HG03342 (cell line): ENCODE data around the gene KCNMB2.

Source experiments
- ATAC-seq: cut with Tn5 transposase; IDR thresholded peaks from one replicate; pipeline ENCODE4 v1.9.1; 2021; ENCODE audit warnings: mild to moderate bottlenecking, moderate library complexity; ENCODE audit not compliant: unreplicated experiment

KCNMB2 gene

GRCh38 chr3:178536211-178537079 is at the start of gene KCNMB2:
TSS of gene KCNMB2 (plus strand) at chr3:178536436.
- ATAC-seq, result no peak

GRCh38 chr3:178486903-178487302 is 49.3 kb upstream of the KCNMB2 start:
- no peak for ATAC-seq

- no peak for ATAC-seq
These were observed 48.5 kb upstream of the KCNMB2 start for GRCh38 chr3:178487752-178488151.

DNA sequence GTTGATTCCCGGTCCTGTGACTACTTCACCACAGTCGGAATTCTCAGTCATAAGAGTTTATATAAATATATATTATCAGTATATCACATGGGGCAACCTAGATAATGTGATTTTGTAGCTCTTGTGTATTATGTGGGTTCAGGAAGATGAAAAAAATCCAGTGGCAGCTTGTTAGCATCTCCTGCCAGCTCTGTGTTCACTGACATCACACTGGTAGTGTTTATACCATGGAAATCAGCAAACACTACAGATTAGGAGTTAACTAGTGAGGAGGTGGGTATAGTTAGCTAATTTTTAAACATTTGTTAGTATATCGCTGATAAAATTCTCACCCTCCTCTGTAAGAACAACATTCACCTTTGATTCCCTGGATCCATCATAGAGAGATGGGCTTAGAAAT is 44.5 kb upstream of the KCNMB2 start:
- no peak for ATAC-seq

DNA sequence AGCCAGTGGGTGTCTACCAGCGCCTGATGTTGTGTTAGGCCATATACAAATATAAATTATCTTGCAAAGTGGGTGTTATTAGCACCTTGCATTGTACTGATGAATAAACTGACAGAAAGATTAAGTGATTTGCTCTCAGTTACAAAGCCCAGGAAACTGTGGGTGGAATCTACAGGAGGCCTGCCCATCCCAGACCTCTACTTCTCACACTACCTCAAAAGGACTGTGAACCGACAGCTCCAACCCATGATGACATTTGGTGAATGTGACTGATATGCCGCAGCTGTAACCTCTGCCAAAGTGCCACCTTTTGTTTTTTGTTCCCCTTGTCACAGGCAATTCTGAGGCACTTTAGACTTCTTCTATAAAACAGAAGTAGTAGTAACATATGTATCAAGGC is 43.7 kb upstream of the KCNMB2 start:
- no peak for ATAC-seq

DNA sequence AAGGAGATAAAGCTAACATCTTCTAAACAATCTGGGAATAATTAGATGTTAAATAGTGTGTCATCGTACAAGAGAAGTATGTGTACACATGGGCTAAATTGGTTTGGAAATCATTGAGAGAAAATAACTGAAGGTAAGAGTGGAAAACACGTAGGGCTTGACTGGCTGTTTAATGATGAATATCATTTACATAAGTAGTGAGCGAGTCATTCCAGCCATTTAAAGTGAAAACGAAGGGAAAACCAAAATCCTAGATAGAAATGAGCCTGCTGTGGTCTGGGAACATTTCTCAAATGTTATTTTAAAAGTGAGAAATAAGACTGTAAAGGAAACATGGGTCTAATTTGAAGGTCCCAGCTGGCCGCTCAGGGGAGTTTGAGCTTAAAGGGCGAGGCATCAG is 41.9 kb upstream of the KCNMB2 start:
- ATAC-seq, result no peak

DNA sequence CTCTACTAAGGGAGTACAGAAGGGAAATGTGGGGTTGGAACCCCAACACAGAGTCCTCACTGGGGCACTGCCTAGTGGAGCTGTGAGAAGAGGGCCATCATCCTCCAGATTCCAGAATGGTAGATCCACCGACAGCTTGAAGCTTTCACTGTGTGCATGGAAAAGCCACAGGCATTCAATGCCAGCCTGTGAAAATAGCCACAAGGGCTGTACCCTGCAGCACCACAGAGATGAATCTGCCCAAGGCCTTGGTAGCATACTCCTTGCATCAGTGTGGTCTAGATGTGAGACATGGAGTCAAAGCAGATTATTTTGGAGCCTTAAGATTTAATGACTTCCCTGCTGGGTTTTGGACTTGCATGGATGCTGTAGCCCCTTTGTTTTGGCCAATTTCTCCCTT is 39.3 kb upstream of the KCNMB2 start:
- ATAC-seq, result no peak

DNA sequence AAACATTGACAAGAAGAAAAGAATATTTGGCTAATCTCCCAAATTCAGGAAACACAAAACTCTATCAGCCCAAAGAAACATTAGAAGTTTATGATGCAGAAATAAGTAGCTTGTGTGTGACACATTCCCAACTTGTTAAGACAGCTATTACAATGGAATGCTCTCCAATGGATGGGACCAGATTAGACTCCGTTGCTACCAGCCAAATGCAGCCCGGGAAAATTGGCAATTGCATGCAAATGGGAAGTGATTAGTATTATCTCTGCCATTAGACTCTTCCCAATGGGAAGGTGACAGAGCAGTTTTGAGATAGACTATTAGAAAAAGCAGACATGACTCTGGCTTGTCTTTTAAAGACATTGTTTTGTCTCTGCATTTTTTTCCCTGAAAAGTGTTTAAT is 37.4 kb upstream of the KCNMB2 start:
- ATAC-seq, result no peak

GRCh38 chr3:178500631-178501030 is 35.6 kb upstream of the KCNMB2 start:
- no peak for ATAC-seq

DNA sequence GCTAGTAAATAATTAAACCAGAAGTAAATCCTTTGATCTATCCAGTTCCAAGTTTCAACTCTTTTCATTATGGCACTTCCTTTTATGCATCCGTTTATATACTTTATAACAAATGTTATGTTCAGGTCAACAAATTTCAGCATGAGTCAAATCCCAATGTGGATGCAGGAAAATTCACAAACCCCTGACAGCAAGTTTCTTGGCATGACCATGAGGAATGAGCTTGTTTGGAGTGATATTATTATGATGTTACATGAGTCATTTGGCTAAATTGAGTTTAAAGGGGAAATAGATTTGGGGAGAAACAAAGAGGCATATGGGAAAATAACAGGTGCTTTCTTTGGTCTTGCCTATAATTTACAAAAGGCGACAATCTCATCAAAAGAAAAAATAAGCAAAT is 32.1 kb upstream of the KCNMB2 start:
- no peak for ATAC-seq

DNA sequence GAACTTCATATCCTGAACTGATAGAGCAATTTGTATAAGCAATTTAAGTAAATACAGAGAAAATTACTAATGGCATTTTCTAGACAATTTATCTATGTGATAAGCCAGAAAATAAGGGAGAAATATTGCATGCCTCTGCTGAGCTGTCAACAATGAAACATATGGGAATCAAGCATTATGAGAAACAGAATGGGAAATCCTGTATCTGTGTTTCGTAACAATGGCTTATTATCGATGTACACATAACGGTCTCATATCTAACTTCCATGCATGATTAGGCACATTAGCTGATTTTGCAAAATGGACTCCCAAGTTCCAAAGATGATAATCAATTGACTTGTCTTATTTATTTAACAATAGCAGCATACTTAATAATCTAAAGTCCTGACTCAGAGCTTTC is 30.4 kb upstream of the KCNMB2 start:
- ATAC-seq, result no peak

DNA sequence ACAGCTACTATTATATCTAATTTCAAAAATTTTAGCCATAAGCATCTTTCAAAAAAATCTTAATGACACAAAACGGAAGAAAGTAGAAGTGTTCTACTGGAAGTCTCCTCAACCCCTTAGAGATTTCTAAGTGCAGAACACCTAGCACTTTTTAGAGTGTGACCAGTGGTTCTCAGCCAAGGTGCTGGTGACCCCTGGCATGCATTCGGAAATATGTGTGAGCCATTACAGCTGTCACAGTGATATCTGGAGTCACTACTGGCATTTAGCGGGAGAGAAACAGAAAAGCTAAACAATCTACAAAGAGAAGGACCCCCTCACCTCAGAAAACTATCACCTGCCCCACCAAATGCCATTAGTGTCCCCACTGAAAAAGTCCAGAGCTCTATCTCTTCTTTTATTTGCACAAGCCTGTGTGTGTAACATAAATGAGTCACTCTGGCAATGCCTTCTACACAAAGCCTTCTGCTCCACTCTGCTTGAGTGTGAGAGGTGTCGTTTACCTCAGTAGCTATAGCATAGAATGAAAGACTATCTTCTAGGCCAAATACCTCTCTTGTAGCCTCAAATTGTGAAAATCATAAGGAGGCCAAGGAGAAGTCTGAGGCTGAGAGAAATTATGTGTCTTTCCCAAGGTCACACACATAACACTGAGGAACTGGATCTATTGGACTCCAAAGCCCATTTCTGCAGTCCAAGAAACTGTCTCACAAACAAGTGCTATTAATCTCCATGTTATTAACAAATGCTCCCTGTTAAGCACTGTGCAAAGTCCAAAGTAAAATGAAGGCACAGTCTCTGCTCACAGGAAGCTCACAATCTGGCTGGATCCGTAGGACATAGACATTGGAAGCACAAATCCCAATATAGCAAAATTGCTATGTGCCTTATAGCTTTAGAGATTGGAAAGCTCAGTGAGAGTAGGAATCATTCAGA is 28.5 kb upstream of the KCNMB2 start:
- no peak for ATAC-seq

DNA sequence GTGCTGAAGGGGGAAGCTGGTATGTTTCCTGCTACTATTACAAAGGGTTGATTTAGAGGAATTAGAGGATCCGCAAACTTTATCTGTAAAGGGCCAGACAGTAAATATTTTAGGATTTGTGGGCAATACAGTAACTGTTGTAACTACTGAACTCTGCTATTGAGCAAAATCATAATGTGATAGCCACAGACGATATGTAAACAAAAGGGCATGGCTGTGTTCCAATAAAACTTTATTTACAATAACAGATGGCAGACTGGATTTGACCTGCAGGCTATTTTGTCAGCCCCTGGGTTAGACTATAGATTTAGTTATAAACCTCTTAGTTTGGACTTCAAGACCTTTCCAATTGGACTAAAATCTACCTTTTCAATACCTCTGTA is 27.8 kb upstream of the KCNMB2 start:
- no peak for ATAC-seq

- no peak for ATAC-seq
These were observed 25.7 kb upstream of the KCNMB2 start for GRCh38 chr3:178510496-178510895.

- ATAC-seq, result no peak
These were observed 23.6 kb upstream of the KCNMB2 start for GRCh38 chr3:178512647-178513046.

DNA sequence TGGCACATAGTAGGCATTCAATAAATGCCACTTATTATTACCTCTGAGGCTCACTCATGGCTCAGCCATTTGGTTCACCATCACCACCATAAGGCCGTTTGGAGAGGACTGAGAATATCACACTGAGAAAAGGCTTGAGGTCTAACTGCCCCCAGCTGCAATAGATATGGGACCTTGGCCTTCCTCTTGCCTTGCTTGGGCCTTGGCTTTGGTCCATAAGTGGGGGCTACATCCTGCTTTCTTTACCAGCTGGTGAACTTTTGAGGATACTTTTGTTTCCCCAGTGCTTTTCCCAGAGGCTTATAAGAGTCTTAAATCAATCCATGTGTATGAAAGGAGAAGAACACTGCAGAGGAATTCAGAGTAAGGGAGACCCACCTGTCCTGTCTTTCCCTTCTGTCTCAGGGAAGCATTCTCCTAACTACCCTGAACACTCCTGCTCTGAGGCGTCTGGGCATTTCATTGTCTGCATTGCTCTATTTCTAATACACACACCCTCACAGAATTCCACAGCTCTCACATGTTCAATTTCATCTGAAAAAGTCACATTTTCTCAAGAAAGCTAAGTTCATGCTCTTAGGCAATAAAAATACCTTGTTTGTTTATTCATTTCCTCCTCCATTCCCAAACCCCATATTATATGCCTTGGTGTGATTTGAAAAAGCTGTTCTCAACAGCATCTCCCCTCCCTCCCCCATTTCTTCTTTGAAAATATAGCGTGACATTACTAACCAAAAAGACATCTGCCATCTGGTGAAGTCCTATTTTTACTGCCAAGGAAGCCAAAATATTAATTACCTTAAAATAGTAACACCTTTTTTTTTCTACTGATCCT is 22.5 kb upstream of the KCNMB2 start:
- no peak for ATAC-seq

DNA sequence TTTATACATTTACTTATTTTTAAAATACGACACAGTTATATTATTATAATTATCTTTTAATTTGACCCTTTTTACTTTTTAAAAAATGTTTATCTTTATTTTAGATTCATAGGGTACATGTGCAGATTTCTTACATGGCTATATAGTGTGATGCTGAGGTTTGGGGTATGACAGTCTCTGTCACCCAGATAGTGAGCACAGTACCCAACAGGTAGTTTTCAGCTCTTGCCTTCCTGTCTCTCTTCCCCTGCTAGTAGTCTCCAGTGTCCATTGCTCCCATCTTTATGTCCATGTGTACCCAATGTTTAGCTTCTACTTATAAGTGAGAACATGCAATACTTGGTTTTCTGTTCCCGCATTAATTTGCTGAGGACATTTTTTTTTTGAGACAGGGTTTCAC is 21.8 kb upstream of the KCNMB2 start:
- no peak for ATAC-seq

DNA sequence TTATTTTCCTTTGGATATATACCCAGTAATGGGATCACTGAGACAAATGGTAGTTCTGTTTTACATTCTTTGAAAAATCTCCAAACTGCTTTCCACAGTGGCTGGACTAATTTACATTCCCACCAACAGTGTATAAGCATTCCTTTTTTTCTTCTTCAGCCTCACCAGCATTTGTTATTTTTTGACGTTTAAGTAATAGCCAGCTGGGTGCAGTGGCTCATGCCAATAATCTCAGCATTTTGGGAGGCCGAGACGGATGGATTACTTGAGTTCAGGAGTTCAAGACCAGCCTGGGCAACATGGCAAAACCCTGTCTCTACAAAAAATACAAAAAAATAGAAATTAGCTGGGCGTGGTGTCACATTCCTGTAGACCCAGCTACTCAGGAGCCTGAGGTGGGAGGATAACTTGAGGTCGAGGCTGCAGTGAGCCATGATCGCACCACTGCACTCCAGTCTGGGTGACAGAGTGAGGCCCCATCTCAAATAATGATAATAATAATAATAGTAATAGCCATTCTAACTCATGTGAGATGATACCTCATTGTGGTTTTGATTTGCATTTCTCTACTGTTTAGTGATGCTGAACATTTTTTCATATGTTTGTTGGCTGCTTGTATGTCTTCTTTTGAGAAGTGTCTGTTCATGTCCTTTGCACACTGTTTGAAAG is 21.0 kb upstream of the KCNMB2 start:
- ATAC-seq, result peak; percentile 35

DNA sequence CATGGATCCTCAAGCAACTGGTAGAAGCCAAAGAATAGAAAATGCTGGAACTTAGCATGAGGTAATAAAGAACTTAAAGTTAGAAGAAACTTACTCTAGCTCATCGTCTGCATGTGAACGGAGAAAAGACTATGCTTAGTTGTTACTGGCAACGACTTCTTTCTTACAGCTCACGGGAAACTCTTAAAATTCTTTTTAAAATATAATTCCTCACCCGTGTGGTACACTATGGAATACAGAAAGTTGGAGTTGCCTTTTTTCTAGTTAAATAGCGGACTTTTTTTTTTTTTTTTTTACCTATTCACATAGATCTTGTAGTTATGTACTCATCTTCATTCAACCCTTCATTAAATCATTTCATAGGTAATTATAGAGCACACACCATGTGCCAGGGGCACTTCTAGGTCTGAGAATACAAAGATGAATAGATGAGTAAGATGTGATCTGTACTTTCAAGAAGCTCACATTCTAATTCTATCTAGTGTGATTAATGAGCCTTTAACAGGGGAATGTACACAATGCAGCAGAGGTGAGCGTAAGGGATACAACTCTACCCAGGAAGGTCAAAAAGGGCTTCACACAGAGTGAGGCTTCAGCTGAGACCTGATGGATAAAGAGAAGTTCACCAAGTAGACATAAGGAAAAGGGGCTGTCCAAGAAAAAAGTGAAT is 18.4 kb upstream of the KCNMB2 start:
- ATAC-seq, result no peak
